H1 (cell line): ENCODE measurements around the gene KYNU. TPM values are rescaled to one million over a fixed set of nuclear protein-coding genes. Genes with fewer than 3 reads are reported as not detected.

ENCODE experiments used
- CTCF ChIA-PET: fragments of 300-600 bp; sonication (Branson Sonifier 250); formaldehyde crosslinking; loops from one replicate; lab custom pipeline; 2021; ENCODE audit not compliant: partially characterized antibody; lab: Charles Lee
- POLR2A ChIA-PET: fragments of 300-600 bp; sonication (Branson Sonifier 250); formaldehyde crosslinking; loops from one replicate; lab custom pipeline; 2021; ENCODE audit warnings: inconsistent platforms; ENCODE audit not compliant: partially characterized antibody; lab: Charles Lee
- DNase-seq, 2 experiments: peaks; one replicate each; pipeline versions ENCODE4 v3.0.0 to v3.0.0-alpha.2; 2010 to 2022; ENCODE audit warnings: low spot score in 2 of 2, low read depth in 1 of 2, mixed read lengths in 1 of 2
- FAIRE-seq: peaks from 2 replicates; lab custom pipeline; 2011; peaks lifted over from hg19 to GRCh38; lab: Jason Lieb, UNC
- H2AFZ ChIP-seq: 2 replicates; pipeline ENCODE4 v1.8.1; 2012; ENCODE audit warnings: low read length, inconsistent platforms
- H2AK5ac ChIP-seq: 2 replicates; pipeline ENCODE4 v1.6.1; 2013; ENCODE audit warnings: low read depth, low read length
- H2BK120ac ChIP-seq: replicated peaks from 2 replicates; pipeline ENCODE3; 2013; ENCODE audit warnings: low read depth, low read length, inconsistent platforms
- H2BK12ac ChIP-seq: 2 replicates; pipeline ENCODE4 v1.6.1; 2013; ENCODE audit warnings: low read depth, low read length
- H2BK15ac ChIP-seq: 2 replicates; pipeline ENCODE4 v1.6.1; 2013; ENCODE audit warnings: low read length
- H2BK20ac ChIP-seq: 2 replicates; pipeline ENCODE4 v1.6.1; 2013; ENCODE audit warnings: low read length
- H2BK5ac ChIP-seq: 2 replicates; pipeline ENCODE4 v1.6.1; 2013; ENCODE audit warnings: low read depth, low read length
- H3K14ac ChIP-seq: 2 replicates; pipeline ENCODE4 v1.6.1; 2013; ENCODE audit warnings: inconsistent platforms; ENCODE audit not compliant: insufficient read length
- H3K18ac ChIP-seq: 2 replicates; pipeline ENCODE4 v1.6.1; 2013; ENCODE audit warnings: low read length; ENCODE audit errors: extremely low read depth
- H3K23ac ChIP-seq: 2 replicates; pipeline ENCODE4 v1.6.1; 2013; ENCODE audit warnings: inconsistent platforms; ENCODE audit not compliant: insufficient read length
- H3K23me2 ChIP-seq: 2 replicates; pipeline ENCODE4 v1.6.1; 2013; ENCODE audit warnings: low read depth, low read length
- H3K27ac ChIP-seq: 2 replicates; pipeline ENCODE4 v1.6.1; 2011; ENCODE audit warnings: low read depth, low read length, inconsistent platforms
- H3K27me3 ChIP-seq, 4 experiments: replicated peaks in 1 of 4; 1 replicate in 1 of 4; 2 replicates in 3 of 4; pipeline versions ENCODE4 v1.6.1 to v1.8.1; 2011 to 2013; ENCODE audit warnings: low read length in 3 of 4, mild to moderate bottlenecking in 3 of 4, inconsistent platforms in 2 of 4, mixed read lengths in 2 of 4, moderate library complexity in 1 of 4; ENCODE audit not compliant: control insufficient read depth in 3 of 4, insufficient read depth in 3 of 4; ENCODE audit errors: extremely low read depth in 1 of 4
- H3K36me3 ChIP-seq, 4 experiments: 2 replicates each; pipeline versions ENCODE4 v1.6.1 to v1.8.1; 2011 to 2013; ENCODE audit warnings: mild to moderate bottlenecking in 4 of 4, low read length in 3 of 4, moderate library complexity in 2 of 4, control low read depth in 1 of 4, inconsistent platforms in 1 of 4; ENCODE audit not compliant: insufficient read depth in 4 of 4, control insufficient read depth in 2 of 4
- H3K4ac ChIP-seq: replicated peaks from 2 replicates; pipeline ENCODE3; 2013; ENCODE audit warnings: low read length, low read depth, mixed read lengths, inconsistent platforms; ENCODE audit not compliant: insufficient read length
- H3K4me1 ChIP-seq, 4 experiments: replicated peaks in 1 of 4; 1 replicate in 1 of 4; 2 replicates in 3 of 4; pipeline versions ENCODE4 v1.6.1 to v1.8.1; 2011 to 2013; ENCODE audit warnings: low read length in 3 of 4, inconsistent platforms in 2 of 4, mixed read lengths in 1 of 4; ENCODE audit not compliant: insufficient read depth in 4 of 4, control insufficient read depth in 3 of 4
- H3K4me2 ChIP-seq, 2 experiments: 2 replicates each; pipeline versions ENCODE4 v1.6.1 to v1.8.1; 2011 to 2013; ENCODE audit warnings: low read depth in 2 of 2, low read length in 2 of 2, control low read depth in 1 of 2, inconsistent platforms in 1 of 2, mild to moderate bottlenecking in 1 of 2; ENCODE audit not compliant: insufficient read depth in 1 of 2
- H3K4me3 ChIP-seq, 4 experiments: fragments of 200-600, 300-600 bp in 1 of 4; sonication (generic), shearing (Covaris generic), sonication (Bioruptor Twin) in 1 of 4; 2 replicates each; pipeline versions ENCODE4 v1.5.1 to v1.8.1; 2011 to 2016; ENCODE audit warnings: low read length in 4 of 4, low read depth in 3 of 4, control low read depth in 2 of 4, inconsistent platforms in 2 of 4, mild to moderate bottlenecking in 2 of 4, mixed read lengths in 1 of 4, moderate library complexity in 1 of 4; ENCODE audit not compliant: insufficient read depth in 2 of 4; ENCODE audit errors: extremely low read depth in 1 of 4
- H3K56ac ChIP-seq: replicated peaks from 2 replicates; pipeline ENCODE3; 2013; ENCODE audit warnings: low read depth, mild to moderate bottlenecking, mixed read lengths, low read length, inconsistent platforms; ENCODE audit not compliant: insufficient read length
- H3K79me1 ChIP-seq: 2 replicates; pipeline ENCODE4 v1.6.1; 2013; ENCODE audit warnings: low read depth, low read length, control low read depth
- H3K79me2 ChIP-seq, 2 experiments: 2 replicates each; pipeline versions ENCODE4 v1.6.1 to v1.8.1; 2012 to 2013; ENCODE audit warnings: low read length in 2 of 2, mild to moderate bottlenecking in 2 of 2, inconsistent platforms in 1 of 2; ENCODE audit not compliant: insufficient read depth in 2 of 2, control insufficient read depth in 1 of 2
- H3K9ac ChIP-seq, 4 experiments: replicated peaks in 1 of 4; 1 replicate in 1 of 4; 2 replicates in 3 of 4; pipeline versions ENCODE4 v1.6.1 to v1.8.1; 2011 to 2013; ENCODE audit warnings: low read depth in 3 of 4, low read length in 3 of 4, control low read depth in 2 of 4, mild to moderate bottlenecking in 2 of 4, moderate library complexity in 2 of 4, inconsistent platforms in 1 of 4; ENCODE audit errors: extremely low read depth in 1 of 4
- H3K9me3 ChIP-seq, 2 experiments: 2 replicates each; pipeline versions ENCODE4 v1.6.1 to v1.8.1; 2012 to 2013; ENCODE audit warnings: mild to moderate bottlenecking in 2 of 2, moderate library complexity in 2 of 2, control low read depth in 1 of 2, inconsistent platforms in 1 of 2, low read depth in 1 of 2, low read length in 1 of 2, mixed read lengths in 1 of 2; ENCODE audit not compliant: insufficient read depth in 2 of 2
- H4K20me1 ChIP-seq, 2 experiments: replicated peaks in 1 of 2; 2 replicates each; pipeline versions ENCODE3 to v1.8.1; 2011 to 2013; ENCODE audit warnings: inconsistent platforms in 2 of 2, low read length in 2 of 2, mild to moderate bottlenecking in 1 of 2; ENCODE audit not compliant: insufficient read depth in 2 of 2, control insufficient read depth in 1 of 2
- H4K5ac ChIP-seq: 2 replicates; pipeline ENCODE4 v1.6.1; 2013; ENCODE audit warnings: low read length, low read depth, mixed read lengths, inconsistent platforms; ENCODE audit not compliant: insufficient read length
- H4K8ac ChIP-seq: 2 replicates; pipeline ENCODE4 v1.8.0; 2013; ENCODE audit warnings: mild to moderate bottlenecking, moderate library complexity, low read length, inconsistent platforms; ENCODE audit not compliant: insufficient read depth; ENCODE audit errors: extremely low read depth
- H4K91ac ChIP-seq: replicated peaks from 2 replicates; pipeline ENCODE3; 2013; ENCODE audit warnings: low read length, mixed read lengths, inconsistent platforms; ENCODE audit not compliant: insufficient read length
- ASH2L ChIP-seq: fragments of 200-600, 300-600 bp; sonication (generic); IDR thresholded peaks from one replicate; pipeline ENCODE4 v1.7.1; 2017; ENCODE audit warnings: low read length
- GABPA ChIP-seq: IDR thresholded peaks from 2 replicates; pipeline ENCODE4 v1.6.1; 2011; ENCODE audit warnings: mild to moderate bottlenecking, low read length, moderate library complexity, borderline replicate concordance; ENCODE audit not compliant: insufficient read depth
- HDAC6 ChIP-seq: IDR thresholded peaks from one replicate; pipeline ENCODE4 v1.7.1; 2012; ENCODE audit warnings: low read depth, mild to moderate bottlenecking, inconsistent platforms, low read length, moderate library complexity
- RXRA ChIP-seq: IDR thresholded peaks from 2 replicates; pipeline ENCODE4 v1.6.1; 2011; ENCODE audit warnings: low read depth, mild to moderate bottlenecking, low read length, moderate library complexity; ENCODE audit not compliant: insufficient read depth
- TEAD4 ChIP-seq: IDR thresholded peaks from 2 replicates; pipeline ENCODE4 v1.6.1; 2012; ENCODE audit warnings: low read depth, low read length, inconsistent platforms, mixed read lengths
- whole genome bisulfite sequencing, 2 experiments: shearing (Covaris generic) in 1 of 2; methylation state at CpG; one replicate each; pipeline versions ENCODE4 v1.1.6 to v1.1.7; 2013 to 2015; ENCODE audit warnings: low lambda C conversion rate in 2 of 2, mixed read lengths in 2 of 2, inconsistent platforms in 1 of 2, low coverage in 1 of 2, missing lambda C conversion rate in 1 of 2; ENCODE audit not compliant: insufficient replicate concordance in 2 of 2, insufficient coverage in 1 of 2, insufficient read length in 1 of 2; ENCODE audit errors: extremely low coverage in 1 of 2, missing lambda C conversion rate in 1 of 2; 5-methylcytosine and 5-hydroxymethylcytosine counted together
- polyA plus RNA-seq, 7 experiments: library from polyadenylated mRNA; depleted of rRNA in 3 of 7; stranded (reverse) in 5 of 7; unstranded in 2 of 7; fragments of >200 nt in 5 of 7; fragments of 200-250 nt in 2 of 7; gene quantifications; 1 replicate in 5 of 7; 2 replicates in 1 of 7; 4 replicates in 1 of 7; pipeline versions ENCODE4 v1.2.1 to v1.2.3, GENCODE V29; 2011 to 2013; ENCODE audit warnings: missing spikeins in 2 of 7, mixed read lengths in 2 of 7
- total RNA-seq: library from RNA; stranded (reverse); fragmentation: NEBNext Ultra II Directional; extraction: Animal tissue kit (Norgen Biotek cat#: 25700); gene quantifications from 2 replicates; pipeline ENCODE4 v1.2.1, GENCODE V29; 2021
- TF ChIP-seq, protein P1 (sequence below), 3 experiments: IDR thresholded peaks; 1 replicate in 2 of 3; 2 replicates in 1 of 3; pipeline versions ENCODE4 v1.5.1 to v1.6.1; 2011; ENCODE audit warnings: low read length in 3 of 3, mild to moderate bottlenecking in 3 of 3, inconsistent platforms in 2 of 3, low read depth in 1 of 3, moderate library complexity in 1 of 3; ENCODE audit not compliant: insufficient read depth in 1 of 3; ENCODE audit errors: control extremely low read depth in 1 of 3
- TF ChIP-seq, protein P2 (sequence below): IDR thresholded peaks from 2 replicates; pipeline ENCODE4 v1.6.1; 2011; ENCODE audit warnings: low read length, improper control_type of control experiment

Gene KYNU
- total and polyA plus RNA-seq, 2 of the 8 experiments (the other 6 are each of a cell fraction or from before 2014, with no cell fraction given) = 0.09 to 0.13 TPM

DNA sequence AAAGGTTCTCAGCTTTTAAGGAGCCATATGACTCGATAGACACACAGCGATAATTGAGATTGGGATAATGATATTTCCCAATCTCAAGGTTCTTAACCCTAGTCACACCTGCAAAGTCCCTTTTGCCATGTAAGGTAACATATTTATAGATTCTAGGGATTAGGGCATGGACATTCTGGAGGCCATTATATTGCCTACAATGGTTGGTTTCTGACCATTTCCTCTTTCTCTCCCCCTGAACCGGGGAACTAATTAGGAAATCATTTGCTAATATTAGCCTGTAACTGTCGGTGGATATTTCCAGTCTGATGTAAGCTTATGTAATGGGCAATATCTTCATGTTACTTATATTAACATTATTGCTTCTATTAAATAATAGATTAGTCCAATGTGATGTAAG, 210.9 kb downstream of the KYNU start:
- POLR2A ChIA-PET = no interaction called here
- no peaks in the 10 kb centered on the region for H3K23me2 ChIP-seq
- H3K56ac ChIP-seq = no peak overlapping the region
- H2BK15ac ChIP-seq = no peak overlapping the region
- no peak overlapping the region for H2BK5ac ChIP-seq
- TF ChIP-seq, protein P1, sequence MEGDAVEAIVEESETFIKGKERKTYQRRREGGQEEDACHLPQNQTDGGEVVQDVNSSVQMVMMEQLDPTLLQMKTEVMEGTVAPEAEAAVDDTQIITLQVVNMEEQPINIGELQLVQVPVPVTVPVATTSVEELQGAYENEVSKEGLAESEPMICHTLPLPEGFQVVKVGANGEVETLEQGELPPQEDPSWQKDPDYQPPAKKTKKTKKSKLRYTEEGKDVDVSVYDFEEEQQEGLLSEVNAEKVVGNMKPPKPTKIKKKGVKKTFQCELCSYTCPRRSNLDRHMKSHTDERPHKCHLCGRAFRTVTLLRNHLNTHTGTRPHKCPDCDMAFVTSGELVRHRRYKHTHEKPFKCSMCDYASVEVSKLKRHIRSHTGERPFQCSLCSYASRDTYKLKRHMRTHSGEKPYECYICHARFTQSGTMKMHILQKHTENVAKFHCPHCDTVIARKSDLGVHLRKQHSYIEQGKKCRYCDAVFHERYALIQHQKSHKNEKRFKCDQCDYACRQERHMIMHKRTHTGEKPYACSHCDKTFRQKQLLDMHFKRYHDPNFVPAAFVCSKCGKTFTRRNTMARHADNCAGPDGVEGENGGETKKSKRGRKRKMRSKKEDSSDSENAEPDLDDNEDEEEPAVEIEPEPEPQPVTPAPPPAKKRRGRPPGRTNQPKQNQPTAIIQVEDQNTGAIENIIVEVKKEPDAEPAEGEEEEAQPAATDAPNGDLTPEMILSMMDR (IDR thresholded peaks at IDR 0.05; ENCODE audit: control extremely low read depth in 1 of 3, insufficient read depth in 1 of 3, low read depth in 1 of 3, low read length in 3 of 3) = no peak
- TF ChIP-seq TEAD4 (no peak), RXRA (no peak), HDAC6 (no peak), GABPA (no peak), ASH2L (no peak)
- TF ChIP-seq, protein P2, sequence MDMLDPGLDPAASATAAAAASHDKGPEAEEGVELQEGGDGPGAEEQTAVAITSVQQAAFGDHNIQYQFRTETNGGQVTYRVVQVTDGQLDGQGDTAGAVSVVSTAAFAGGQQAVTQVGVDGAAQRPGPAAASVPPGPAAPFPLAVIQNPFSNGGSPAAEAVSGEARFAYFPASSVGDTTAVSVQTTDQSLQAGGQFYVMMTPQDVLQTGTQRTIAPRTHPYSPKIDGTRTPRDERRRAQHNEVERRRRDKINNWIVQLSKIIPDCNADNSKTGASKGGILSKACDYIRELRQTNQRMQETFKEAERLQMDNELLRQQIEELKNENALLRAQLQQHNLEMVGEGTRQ = no peak
- H3K18ac ChIP-seq = no peak overlapping the region
- H2BK20ac ChIP-seq = no peak overlapping the region
- H3K14ac ChIP-seq = no peak overlapping the region
- H3K23ac ChIP-seq = no peak overlapping the region
- no peaks in the 10 kb centered on the region for H3K4me1 ChIP-seq
- H4K5ac ChIP-seq = no peak overlapping the region
- no peak overlapping the region for H3K4me3 ChIP-seq
- 95% methylated on average over 4 of the region's 4 CpGs; no CpG with 5 or more reads in 1 of the 2 experiments for WGBS, 2 experiments
- H4K20me1 ChIP-seq = no peaks in the 10 kb centered on the region
- DNase-seq (no peak), FAIRE-seq (no peak)
- no peaks in the 10 kb centered on the region for H3K79me1 ChIP-seq
- no peaks in the 10 kb centered on the region; a peak in 1 of 4 replicates for H3K9me3 ChIP-seq
- H4K8ac ChIP-seq = no peak overlapping the region
- no peak overlapping the region for H2AK5ac ChIP-seq
- no peaks in the 10 kb centered on the region for H3K79me2 ChIP-seq
- H3K36me3 ChIP-seq = no peaks in the 10 kb centered on the region
- H3K27ac ChIP-seq = no peak overlapping the region
- H2BK120ac ChIP-seq = no peak overlapping the region
- no peak overlapping the region for H3K9ac ChIP-seq
- H2AFZ ChIP-seq = no peak overlapping the region
- no peak overlapping the region for H2BK12ac ChIP-seq
- CTCF ChIA-PET = no interaction called here
- H3K4me2 ChIP-seq = no peak overlapping the region
- H3K4ac ChIP-seq = no peak overlapping the region
- H4K91ac ChIP-seq = no peak overlapping the region
- no peaks in the 10 kb centered on the region for H3K27me3 ChIP-seq
